HG03025 (cell line): ENCODE results near the gene TMEM74B.
"Not testable (repeated sequence)": the region's sequence is repeated elsewhere in the genome, so short reads cannot be mapped to it uniquely, and the experiment has no call there.

Source experiments
- ATAC-seq: cut with Tn5 transposase; IDR thresholded peaks from one replicate; pipeline ENCODE4 v1.9.1; 2021; ENCODE audit warnings: mild to moderate bottlenecking, moderate library complexity; ENCODE audit not compliant: unreplicated experiment, low FRiP score

The TMEM74B gene

GRCh38 chr20:1150968-1151367 is 33.8 kb downstream of the TMEM74B start:
- no peak for ATAC-seq

- ATAC-seq: no peak
Observed at GRCh38 chr20:1150218-1150617, 34.6 kb downstream of the TMEM74B start.

DNA sequence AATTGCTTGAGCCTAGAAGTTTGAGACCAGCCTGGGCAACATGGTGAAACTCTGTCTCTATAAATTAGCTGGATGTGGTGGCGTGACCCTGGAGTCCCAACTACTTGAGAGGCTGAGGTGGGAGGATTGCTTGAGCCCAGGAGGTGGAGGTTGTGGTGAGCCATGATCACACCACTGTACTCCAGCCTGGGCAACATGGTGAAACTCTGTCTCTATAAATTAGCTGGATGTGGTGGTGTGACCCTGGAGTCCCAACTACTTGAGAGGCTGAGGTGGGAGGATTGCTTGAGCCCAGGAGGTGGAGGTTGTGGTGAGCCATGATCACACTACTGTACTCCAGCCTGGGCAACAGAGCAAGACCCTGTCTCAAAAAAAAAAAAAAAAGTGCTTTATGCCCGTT is 35.0 kb downstream of the TMEM74B start:
- ATAC-seq: not testable (repeated sequence)

GRCh38 chr20:1146957-1147356 is 37.8 kb downstream of the TMEM74B start:
- no peak for ATAC-seq

- ATAC-seq: no peak
Observed at GRCh38 chr20:1144401-1145172, 40.2 kb downstream of the TMEM74B start.

DNA sequence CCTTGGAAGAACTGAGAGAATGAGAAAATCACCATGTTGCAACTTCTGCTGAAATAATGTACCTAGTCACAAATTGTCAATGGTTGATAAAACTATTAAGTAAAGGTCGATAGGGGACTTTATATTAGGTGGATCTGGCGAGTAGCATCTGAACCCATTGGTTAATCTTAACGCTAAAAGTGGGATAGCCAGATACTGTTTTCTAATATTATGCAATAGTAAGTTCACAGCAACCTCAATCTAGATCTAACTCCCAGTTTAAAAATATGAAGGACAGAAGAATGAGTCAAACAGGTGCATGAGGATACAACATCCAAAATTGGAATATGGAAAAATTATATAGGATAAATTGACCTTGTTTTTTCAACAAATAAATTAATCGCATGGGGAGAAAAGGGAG is 47.5 kb downstream of the TMEM74B start:
- no peak for ATAC-seq

DNA sequence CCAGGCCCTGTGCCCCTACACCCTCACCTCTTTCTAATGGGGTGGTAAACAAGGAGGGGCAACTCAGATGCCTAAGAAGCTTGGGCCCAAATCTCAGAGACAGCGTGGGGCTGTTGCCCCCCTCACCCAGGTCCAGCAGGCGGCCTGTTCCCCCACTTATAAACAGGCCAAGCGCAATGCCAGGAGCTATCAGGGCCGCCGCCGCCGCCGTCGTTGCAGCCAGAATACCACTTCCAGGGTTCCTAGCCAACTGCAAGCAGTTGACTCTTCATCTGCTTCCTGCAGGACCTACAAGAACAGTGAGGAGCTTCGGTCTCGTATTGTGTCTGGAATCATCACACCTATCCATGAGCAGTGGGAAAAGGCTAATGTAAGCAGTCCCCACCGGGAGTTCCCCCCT is 49.9 kb downstream of the TMEM74B start:
- ATAC-seq: no peak

DNA sequence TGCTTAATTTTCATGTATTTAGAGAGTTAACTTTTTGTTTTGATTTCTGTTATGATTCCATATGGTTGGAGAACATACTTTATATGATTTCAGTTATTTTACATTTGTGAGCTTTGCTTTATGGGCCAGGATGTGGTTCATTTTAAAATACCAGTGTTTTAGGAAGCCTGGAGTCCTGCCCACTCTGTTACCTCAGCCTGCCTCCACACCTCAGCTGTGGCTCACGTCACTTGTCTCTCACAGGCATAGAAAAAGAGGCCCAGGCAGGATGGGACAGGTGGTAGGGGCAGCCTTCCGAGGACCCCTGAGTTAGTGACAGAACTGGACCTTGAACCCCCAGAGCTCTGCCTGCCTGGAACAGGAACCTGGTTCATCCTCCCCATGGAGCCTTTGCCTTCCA is 50.4 kb downstream of the TMEM74B start:
- no peak for ATAC-seq

- ATAC-seq: no peak
Observed at GRCh38 chr20:1131354-1131753, 53.4 kb downstream of the TMEM74B start.

- no peak for ATAC-seq
Observed at GRCh38 chr20:1130847-1131246, 53.9 kb downstream of the TMEM74B start.
